Activated T-helper 1 cell treated with anti-CD3 and anti-CD28 coated beads, Interleukin-2, amount 50 U/mL, for 16 hours (primary cell): ENCODE data around the gene KLF6.

Experiments
- DNase-seq, 2 donors: peaks; one replicate each; pipeline ENCODE4 v3.0.0-alpha.2; 2020; ENCODE audit warnings: low read depth in 1 of 2, low spot score in 1 of 2

Gene KLF6

GRCh38 chr10:3811291-3811870 lies 26.4 kb upstream of the KLF6 start:
- no peak for DNase-seq

GRCh38 chr10:3808689-3809199 lies 23.7 kb upstream of the KLF6 start:
- DNase-seq, result no peak

- DNase-seq, result no peak
These were observed 23.0 kb upstream of the KLF6 start for GRCh38 chr10:3807928-3808496.

- DNase-seq, result no peak
These were observed 22.4 kb upstream of the KLF6 start for GRCh38 chr10:3807211-3807927.

- DNase-seq, result no peak
These were observed 21.6 kb upstream of the KLF6 start for GRCh38 chr10:3806603-3807002.

- peak in 1 of 2 donors; percentile 48 for DNase-seq
These were observed 20.9 kb upstream of the KLF6 start for GRCh38 chr10:3805791-3806461.

- peak in 1 of 2 donors; percentile 43 for DNase-seq
These were observed 20.3 kb upstream of the KLF6 start for GRCh38 chr10:3805201-3805790.

GRCh38 chr10:3803927-3804741 lies 19.1 kb upstream of the KLF6 start:
- DNase-seq, result peak in 1 of 2 donors; percentile 56

- no peak for DNase-seq
These were observed 18.4 kb upstream of the KLF6 start for GRCh38 chr10:3803295-3803926.

- no peak for DNase-seq
These were observed 17.7 kb upstream of the KLF6 start for GRCh38 chr10:3802526-3803265.

- no peak for DNase-seq
These were observed 16.7 kb upstream of the KLF6 start for GRCh38 chr10:3801558-3802192.

GRCh38 chr10:3800586-3800985 lies 15.6 kb upstream of the KLF6 start:
- DNase-seq, result no peak

GRCh38 chr10:3797750-3798149 lies 12.7 kb upstream of the KLF6 start:
- no peak for DNase-seq

GRCh38 chr10:3793553-3793952 lies 8.5 kb upstream of the KLF6 start:
- DNase-seq, result no peak

- no peak for DNase-seq
These were observed 7.8 kb upstream of the KLF6 start for GRCh38 chr10:3792710-3793219.

GRCh38 chr10:3791974-3792633 lies 7.1 kb upstream of the KLF6 start:
- no peak for DNase-seq

- DNase-seq, result no peak
These were observed 5.8 kb upstream of the KLF6 start for GRCh38 chr10:3790858-3791257.

- no peak for DNase-seq
These were observed 5.3 kb upstream of the KLF6 start for GRCh38 chr10:3790272-3790671.
